GM21619 (cell line): ENCODE measurements around the gene CNNM4.

Experiments
- ATAC-seq: cut with Tn5 transposase; IDR thresholded peaks from one replicate; pipeline ENCODE4 v1.9.1; 2021; ENCODE audit not compliant: unreplicated experiment

The CNNM4 gene

DNA sequence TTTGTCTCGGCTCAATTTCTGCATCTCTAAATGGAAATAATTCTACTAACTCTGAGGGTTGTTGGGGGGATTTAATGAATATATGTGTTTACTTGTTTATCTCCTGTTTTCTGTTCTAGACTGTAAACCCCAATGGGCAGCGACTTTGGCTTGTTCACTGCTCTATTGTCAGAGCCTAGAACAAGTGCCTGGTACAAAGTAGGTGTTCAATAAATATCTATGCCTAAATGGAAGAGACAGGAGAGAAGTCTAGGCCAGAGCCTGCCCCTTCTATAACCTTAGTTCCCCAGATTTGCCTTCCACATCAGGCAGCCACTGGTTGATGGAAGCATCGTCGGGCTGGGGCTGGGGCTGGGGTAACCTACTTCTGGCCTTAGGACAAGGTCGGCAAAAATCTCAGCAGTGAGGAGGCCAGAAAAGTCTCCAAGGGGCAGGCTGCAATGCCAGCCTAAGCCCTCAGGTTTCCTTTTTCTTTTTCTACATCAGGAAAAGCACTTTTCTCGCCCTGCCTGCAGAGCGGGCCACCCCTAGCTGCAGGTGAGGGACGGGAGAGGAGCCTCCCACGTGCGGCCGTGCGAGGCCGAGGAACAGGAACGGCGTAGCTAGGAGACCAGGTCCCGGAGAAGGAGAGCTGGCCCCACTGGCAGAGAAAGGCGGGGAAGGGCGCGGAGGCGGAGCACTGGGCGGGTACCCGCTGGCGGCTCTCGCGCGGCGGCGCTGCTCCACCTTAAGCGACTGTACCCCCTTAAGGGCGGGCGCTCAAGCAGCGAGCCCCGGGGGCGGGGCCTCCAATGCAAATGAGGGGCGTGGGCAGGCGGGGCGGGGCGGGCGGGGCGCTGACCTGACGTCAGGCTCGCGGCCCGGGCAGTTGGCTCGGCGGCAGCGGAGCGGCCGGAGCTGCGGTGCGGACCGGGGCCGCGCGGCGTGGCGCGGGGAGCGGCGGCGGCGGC is at the start of gene CNNM4:
Gene CNNM4 (plus strand): TSS at position 867 of the 950 bp plus-strand sequence. CDS start 98 bp downstream, outside the sequence.
- peak; percentile 82 for ATAC-seq

DNA sequence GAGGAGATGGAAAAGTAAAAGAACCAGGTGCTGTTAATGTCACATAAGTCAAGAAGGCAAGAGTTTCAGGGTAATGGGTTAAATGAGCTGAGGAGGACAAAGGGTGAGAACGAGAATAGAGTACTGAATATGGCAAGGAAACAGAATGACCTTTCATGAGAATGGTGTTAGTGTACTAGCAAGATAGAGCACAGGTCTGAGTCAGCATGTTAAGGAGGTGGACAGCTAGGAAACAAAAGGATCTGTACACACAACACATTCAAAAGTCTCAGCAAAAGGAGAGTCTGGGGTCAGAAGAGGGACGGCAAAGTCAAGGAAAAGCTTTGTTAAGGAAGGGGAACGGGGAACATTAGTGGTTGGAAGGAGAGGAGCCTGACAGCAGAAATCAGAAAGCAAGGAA is 49.7 kb upstream of the CNNM4 start:
- ATAC-seq: no peak

DNA sequence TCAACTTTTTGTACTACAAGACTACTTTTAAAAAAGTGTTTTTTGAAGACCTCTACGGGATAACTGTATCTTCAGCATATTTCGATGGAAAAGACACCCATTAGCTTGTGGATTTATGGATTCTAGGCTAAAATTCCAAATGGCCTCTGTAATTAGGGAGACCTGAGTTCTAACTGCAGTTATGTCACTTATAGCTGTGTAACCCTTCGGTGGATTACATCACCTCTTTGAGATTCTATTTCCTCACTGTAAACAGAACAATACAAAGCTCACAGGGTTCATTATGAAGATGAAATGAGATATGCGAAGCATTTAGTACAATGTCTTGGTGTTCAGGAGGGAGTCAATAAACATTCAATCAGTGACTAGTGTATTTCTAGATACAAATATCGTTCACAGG is 45.0 kb upstream of the CNNM4 start:
- no peak for ATAC-seq

DNA sequence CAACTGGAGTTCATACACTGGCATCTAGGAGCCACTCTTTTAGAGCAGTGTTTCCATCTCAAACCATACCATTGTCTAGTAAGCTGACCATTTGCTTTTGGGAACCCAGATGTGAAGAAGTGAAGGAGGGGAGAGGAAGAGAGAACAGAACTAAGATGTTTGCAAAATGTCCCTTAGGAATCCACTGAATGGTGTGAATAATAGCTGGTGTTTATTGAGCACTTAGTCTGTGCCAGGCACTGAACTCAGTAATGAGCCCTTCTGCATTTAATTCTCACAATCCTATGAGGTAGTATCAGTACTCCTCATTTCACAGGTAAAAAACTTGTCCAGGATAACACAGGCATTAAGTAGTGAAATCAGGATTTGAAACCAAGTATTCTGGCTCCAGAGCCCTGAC is 44.3 kb upstream of the CNNM4 start:
- ATAC-seq: no peak

DNA sequence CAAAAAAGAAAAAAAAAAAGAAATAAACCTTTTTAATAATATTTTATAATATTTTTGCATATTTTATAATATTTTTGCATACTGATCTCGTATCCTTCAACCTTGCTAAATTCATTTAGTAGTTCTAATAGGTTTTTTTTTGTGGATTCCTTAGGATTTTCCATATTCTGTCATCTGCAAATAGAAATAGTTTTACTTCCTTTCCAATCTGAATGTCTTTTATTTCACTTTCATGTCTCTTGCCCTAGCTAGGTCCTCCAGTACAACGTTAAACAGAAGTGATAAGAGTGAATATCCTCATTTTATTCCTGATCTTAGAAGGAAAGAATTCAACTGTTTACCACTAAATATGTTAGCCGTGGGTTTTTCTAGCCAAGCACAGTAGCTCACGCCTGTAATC is 34.6 kb upstream of the CNNM4 start:
- ATAC-seq: no peak

DNA sequence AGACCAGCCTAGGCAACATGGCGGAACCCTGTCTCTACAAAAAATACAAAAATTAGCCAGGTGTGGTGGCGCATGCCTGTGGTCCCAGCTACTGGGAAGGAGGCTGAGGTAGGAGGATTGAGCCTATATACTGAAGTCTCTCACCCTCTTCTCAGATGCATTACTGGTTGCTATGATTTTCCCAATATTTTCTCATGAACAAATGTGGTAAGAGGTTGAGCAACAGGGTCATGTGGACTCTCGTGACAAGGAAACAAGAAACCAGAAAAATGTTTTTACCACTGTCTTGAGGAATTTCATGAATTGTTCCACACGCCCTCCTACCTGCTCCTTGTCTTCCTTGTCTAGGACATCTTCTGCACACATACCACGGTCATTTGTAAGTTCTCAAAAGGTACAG is 33.3 kb upstream of the CNNM4 start:
- ATAC-seq: no peak

DNA sequence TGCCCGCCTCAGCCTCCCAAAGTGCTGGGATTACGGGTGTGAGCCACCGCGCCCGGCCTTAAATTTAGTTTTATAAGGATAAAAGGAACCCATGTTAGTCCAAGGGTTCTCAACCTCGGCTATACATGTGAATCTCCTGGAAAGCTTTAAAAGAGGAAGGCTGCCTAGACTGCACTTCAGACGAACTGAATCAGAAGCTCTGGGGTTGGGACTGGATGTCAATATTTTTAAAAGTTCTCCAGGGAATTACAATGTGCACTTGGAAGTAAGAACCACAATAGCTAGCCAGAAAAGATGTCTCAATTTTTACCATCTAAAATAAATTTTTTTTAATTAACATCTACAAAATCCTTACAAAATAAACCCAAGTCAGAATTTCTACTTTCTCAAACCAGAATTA is 31.0 kb upstream of the CNNM4 start:
- ATAC-seq: no peak

DNA sequence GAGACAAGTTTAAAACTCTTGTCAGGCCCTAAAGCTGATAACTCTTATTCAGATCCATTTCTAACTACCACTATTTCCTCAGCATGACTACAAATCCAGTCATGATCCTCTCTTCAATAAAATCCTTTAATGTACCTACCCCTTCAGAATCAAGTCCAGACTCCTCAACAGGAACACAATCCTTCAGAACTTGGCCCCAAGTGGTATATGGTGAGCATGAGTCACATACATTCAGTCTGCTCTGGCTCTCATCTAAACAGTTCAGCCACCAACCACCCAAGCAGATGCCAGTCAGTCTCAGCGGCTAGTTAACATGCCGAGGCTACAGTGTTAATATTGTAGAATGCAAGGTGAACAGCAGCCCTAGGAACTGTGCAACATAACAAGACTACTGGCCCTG is 30.5 kb upstream of the CNNM4 start:
- no peak for ATAC-seq

DNA sequence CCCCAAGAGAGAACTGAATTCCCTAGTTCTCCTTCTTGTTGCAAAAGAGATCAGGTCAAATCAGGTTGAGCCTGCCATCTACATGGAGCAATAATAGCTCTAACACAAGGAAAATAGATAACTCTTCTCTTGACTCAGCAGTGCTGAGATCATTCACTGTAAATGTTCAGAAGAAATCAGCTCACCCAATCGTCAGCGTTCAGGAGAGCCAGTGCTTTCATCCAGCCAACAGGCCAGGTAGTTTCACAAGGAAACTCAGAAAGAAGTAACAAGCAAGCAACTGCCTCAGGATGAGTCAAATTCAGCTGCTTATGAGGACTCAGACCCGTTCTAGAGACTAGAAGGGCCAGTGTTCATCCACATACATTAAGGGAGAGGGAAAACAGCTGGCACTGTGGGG is 26.8 kb upstream of the CNNM4 start:
- no peak for ATAC-seq

DNA sequence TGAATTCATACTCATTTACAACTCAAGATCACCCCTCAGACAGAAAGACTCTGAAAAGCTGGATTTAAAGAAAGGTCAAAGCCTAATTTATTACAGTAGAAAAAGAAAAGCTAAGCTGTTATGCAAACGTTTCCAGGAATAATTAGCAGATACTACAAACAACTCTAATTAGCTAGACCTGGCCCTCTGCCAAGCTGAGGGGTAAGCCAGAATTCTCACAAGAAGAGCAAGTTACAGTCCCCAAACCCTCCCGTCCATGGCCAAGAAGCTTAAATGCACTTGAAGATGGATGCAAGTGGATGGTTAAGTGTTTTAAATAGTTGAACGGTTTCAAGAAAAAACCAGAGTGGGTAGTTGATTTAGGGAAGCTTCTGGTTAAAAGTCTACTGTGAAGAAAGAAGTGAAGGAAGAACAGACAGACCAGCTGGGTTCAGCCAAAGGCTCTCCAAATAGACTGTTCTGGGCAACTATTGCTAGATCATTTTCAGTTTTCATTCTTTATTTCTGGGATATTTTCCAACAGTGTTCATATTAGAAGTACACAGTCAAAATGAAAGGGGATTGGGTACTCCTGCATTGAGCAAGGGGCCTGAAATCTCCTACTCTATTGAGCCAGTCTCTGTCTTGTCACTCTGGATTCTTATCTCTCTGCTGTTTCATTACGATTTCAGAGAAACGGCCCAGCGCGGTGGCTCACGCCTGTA is 25.7 kb upstream of the CNNM4 start:
- ATAC-seq: no peak

DNA sequence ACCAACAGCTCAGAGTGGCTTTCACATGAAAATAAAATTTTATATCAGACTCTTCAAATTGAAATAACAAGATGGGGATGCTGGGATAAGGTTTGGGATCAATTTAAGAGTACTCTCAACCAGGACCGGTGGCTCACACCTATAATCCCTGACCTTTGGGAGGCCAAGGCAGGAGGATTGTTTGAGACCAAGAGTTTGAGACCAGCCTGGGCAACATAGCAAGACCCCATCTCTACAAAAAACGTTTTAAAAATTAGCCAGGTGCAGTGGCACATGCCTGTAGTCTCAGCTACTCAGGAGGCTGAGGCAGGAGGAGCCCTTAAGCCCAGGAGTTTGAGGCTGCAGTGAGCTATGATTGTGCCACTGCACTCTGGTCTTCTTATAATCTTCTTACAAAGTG is 23.5 kb upstream of the CNNM4 start:
- no peak for ATAC-seq

DNA sequence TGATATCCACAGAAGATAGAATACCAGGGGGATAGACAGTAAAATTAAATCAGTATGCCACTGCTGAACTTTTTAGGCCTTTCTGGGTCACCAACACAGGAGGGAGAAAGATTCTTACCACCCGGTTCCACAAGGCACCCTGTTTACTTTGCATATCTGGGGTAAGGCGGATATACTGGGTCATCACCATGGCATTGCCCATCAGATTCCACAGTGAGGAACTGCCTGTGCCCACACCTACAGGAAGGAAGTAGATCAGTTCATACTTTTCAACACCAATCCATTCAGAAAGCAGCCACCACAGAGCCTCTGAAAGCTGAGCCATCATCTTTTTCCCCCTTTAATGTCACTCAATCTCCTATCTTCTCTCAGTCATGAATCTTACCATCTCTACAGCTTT is 22.9 kb upstream of the CNNM4 start:
- ATAC-seq: no peak

DNA sequence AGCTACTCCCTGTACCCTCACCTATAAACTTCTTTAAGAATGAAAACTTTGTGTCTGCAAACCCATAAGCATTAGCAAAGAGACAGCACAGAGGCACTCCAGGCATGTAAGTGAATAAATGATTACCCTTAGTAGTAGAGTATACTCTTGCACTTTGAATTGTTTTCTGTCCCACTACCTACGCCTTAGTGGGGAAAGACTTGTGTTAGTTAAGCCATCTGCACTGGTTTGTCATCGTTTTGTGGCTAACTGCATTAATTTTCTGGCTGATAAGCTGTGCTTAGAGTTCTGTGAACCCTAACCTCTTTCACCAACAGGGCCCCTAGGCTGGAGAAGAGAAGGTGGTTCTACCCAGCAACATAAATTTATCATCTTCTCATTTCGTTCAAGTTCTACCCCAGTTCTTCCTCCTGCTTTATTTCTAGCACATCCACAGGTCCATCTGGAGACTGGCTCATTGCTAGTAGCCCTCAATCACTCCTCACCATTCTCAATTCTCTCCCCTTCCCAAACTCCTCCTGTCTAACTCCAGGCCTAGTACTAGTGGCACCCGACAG is 21.5 kb upstream of the CNNM4 start:
- ATAC-seq: no peak

DNA sequence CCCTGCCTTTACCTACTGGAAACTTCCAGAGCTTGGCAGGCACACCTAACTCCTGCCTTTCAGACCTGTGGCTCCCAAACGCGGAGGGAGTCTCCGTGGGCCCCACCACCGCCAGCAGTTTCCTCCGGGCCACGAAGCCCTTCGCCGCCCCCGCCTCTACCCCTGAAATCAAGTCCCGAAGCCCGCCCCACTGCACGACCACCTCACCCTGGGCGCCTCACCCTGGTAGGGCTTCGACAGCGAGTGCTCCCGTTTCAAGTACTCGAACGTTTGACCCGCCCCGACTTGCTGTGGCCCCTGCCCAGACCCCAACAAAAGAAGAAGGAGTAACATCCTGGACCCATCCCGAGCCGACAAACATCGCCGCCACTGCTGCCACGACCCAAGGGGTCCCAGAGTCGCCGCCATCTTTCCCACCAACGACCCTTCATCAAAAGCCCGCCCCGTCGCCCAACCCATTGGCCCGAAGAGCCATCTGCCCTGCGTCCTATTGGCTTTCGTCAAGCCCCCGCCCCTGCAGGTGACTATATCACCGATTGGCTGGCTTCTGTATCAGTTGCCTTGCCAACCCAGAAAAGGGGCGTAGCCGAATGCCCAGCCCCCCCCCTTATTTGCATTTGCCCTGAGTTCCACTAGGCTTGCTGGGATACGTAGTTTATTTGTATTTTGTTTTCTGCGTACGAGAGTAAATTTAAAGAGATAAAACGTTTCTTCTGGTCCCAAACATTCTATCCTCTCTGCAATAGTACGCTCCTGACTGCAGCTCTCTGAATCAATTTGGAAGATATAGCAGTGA is 20.9 kb upstream of the CNNM4 start, which contains the start of gene LMAN2L:
Gene LMAN2L (minus strand): TSS at position 432 of the 796 bp plus-strand sequence. CDS start 24 bp downstream, at position 408.
- peak; percentile 98 for ATAC-seq

DNA sequence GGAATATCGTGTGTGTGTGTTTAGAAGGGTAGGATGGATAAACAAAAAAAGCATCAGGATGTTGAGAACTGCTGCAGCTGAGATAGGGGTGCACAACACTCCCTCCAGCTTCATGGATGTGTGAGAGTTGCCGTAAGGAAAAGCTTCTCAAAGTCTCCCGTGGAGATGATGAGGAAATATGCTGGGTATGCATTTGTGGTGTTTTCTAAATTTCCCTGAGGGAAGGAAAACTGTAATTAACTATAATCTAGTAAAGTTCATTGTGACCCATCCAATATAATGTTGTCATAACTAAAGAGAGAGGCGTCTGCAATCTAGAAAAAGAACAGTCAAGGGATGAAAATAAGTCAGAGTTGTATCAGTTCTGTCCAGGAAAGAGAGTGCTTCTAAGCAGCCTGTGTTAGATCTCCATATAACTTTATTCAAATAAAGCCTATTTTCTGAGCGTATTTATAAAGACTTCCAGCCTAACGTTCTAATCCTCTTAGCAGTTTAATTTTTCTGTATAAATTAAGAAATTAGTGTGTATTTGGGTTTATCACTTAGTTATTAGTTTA is 13.6 kb upstream of the CNNM4 start:
- no peak for ATAC-seq

DNA sequence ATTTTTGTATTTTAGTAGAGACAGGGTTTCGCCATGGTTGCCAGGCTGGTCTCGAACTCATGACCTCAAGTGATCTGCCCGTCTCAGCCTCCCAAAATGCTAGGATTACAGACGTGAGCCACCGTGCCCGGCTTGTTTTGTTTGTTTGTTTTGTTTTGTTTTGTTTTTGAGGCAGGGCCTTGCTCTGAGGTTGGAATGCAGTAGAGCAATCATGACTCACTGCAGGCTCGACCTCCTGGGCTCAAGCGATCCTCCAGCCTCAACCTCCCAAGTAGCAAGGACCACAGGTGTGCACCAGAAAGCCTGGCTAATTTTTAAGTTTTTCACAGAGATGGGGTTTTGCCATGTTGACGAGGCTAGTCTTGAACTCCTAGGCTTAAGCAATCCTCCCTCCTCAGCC is 8.9 kb upstream of the CNNM4 start:
- ATAC-seq: no peak

DNA sequence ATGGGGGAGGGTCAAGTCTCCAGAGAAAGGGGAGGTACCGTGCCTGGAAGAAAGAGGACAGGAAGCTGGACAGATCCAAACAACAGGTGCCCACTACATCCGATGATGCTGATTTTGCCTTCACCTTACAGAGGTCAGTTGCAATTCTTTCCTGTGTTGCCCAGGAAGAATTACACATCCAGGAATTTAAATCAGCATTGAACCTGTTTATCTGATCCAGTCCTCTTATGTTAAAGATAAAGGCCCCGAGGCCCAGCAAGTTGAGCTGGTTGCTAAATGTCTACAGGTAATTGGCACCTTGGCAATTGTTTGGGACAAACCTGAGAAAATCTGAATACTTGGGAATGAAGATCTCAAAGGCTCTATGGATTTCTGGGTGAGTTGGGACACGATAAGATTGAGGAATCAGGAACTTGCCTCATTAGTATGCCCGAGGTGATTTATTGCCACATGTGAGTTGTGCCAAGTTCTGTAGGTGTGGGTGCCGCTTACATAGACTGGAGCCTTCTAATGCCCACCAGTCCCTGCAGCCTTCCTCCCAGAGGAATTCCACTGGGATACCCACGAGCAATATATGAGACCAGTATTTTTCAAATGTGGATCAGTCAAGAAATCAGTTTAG is 6.9 kb upstream of the CNNM4 start:
- ATAC-seq: no peak

DNA sequence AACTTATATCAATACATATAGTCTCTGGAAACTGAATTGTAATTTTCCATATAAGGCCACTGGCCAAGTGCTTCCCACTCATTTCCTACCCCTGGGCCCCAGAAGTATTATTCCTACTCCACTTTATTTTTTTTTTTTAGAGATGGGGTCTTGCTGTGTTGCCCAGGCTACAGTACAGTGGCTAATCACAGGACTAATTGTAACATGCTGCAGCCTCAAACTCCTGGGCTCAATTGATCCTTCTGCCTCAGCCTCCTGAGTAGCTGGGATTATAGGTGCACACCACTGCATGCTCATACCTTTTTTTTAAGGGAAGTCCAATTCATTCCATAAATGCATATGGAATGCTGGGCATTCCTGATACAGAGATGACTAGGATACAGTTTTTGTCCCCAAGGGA is 6.4 kb upstream of the CNNM4 start:
- ATAC-seq: no peak

DNA sequence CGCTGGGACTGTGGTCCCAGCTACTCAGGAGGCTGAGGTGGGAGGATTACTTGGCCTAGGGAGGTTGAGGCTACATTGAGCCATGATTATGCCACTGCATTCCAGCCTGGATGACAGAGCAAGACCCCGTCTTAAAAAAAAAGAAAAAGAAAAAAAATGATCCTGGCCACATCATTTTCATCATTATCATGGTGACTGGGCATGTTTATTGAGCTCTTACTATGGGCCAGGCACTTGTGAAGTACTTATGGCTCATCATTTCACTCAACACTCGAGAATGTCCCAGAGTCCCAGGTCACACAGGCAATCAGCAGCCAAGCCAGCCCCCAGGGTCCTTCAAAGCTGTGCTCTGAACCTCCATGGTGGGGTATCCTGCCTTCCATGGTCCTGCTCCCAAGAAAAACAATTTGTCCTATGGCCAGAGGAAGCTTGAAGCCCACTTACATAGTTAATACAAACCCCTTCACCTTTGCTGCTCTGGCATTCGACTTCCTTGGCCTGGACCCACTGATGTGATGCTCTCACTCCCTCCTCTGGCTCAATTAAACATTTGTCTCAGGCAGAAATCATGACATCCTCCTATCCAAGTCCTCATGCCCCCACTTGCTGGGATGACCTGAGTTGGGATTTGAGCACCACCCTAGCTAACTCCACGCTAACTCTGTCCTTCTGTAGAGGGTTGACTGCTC is 3.8 kb upstream of the CNNM4 start:
- no peak for ATAC-seq

DNA sequence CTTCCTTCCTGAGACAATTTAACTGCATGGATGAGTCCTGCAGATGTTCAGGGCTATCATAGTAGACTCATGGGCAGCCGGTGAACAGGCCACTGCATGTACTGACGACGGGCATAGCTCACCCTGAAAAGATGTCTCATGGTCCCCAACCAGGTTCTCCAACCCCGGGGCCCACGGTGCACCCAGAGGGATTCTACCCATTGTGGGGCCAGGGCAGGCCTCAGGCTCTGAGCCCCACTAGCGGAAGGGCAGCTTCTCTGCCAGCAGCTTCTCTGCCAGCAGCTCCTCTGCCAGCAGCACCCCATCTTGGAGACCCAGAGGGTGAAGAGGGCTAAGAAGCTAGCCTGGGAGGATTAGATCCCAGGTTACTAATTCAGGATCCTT is 3.2 kb upstream of the CNNM4 start:
- ATAC-seq: no peak
